ENCODE results near the gene MS4A4E.
"Not testable (repeated sequence)": the region's sequence is repeated elsewhere in the genome, so short reads cannot be mapped to it uniquely, and the experiment has no call there.

Gene MS4A4E

DNA sequence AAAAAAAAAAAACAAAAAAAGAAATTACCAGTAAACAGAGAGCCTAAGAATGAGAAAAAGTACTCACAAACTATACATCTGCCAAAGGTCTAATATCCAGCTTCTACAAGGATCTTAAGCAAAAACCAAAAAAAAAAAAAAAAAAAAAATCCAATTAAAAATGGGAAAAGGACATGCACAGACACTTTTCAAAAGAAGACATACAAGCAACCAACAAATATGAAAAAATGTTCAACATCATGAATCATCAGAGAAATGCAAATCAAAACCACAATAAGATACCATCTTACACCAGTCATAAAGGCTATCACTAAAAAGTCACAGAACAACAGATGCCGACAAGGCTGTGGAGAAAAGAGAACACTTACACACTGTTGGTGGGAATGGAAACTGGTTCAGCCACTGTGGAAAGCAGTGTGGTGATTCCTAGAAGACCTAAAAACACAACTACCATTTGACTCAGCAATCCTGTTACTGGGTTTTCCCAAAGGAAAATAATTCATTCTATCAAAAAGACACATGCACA lies 78.3 kb downstream of the MS4A4E start:
- TF ChIP-seq, protein P1, sequence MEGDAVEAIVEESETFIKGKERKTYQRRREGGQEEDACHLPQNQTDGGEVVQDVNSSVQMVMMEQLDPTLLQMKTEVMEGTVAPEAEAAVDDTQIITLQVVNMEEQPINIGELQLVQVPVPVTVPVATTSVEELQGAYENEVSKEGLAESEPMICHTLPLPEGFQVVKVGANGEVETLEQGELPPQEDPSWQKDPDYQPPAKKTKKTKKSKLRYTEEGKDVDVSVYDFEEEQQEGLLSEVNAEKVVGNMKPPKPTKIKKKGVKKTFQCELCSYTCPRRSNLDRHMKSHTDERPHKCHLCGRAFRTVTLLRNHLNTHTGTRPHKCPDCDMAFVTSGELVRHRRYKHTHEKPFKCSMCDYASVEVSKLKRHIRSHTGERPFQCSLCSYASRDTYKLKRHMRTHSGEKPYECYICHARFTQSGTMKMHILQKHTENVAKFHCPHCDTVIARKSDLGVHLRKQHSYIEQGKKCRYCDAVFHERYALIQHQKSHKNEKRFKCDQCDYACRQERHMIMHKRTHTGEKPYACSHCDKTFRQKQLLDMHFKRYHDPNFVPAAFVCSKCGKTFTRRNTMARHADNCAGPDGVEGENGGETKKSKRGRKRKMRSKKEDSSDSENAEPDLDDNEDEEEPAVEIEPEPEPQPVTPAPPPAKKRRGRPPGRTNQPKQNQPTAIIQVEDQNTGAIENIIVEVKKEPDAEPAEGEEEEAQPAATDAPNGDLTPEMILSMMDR (IDR thresholded peaks at IDR 0.05; ENCODE audit: low read depth, low read length, missing control alignments): no peak
- H3K4me3 ChIP-seq (ENCODE audit: low read depth, low read length): no peak overlapping the region
- DNase-seq (ENCODE audit: low read depth): no peak

DNA sequence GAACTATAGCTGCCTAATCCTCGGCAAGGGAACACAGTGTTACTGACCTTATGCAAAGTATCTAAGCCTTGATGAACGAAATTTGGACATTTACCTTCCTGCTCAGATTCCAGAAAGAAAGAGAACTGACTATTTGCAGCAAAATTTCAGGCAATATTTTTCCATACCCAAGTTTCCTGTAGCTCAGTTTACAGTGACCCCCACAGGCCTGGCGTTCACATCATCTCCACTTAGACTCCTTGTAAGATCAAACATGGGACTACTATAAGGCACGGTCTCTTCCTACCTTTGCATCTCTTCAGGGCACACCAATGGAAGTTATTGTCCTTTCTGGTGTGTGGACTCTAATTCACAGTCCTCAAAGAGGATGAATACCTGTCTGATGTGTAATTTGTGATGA lies 81.2 kb downstream of the MS4A4E start:
- DNase-seq (ENCODE audit: low read depth): no peak
- TF ChIP-seq, protein P1 (IDR thresholded peaks at IDR 0.05; ENCODE audit: low read depth, low read length, missing control alignments): no peak
- no peak overlapping the region for H3K4me3 ChIP-seq (ENCODE audit: low read depth, low read length)

DNA sequence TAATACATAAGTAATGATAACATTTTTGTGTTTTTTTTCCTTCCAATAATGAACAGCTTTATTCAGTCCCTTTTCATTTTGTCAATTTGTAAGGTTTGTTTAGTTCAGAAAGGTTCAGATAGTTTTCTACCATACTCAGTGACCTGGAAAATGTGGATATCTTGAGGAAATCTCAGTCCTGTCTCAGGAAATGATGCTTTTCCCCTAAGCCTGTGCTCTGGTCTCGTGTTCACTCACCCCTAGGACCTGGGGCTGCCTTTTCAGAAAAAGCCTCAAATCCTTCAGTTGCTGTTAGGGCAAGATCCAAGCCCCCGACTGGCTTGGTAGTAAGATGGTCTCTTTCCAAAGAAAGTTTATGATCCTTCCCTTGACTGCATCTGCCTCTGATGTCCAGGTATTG lies 81.8 kb downstream of the MS4A4E start:
- DNase-seq (ENCODE audit: low read depth): no peak
- no peak overlapping the region for H3K4me3 ChIP-seq (ENCODE audit: low read depth, low read length)
- TF ChIP-seq, protein P1 (IDR thresholded peaks at IDR 0.05; ENCODE audit: low read depth, low read length, missing control alignments): no peak

DNA sequence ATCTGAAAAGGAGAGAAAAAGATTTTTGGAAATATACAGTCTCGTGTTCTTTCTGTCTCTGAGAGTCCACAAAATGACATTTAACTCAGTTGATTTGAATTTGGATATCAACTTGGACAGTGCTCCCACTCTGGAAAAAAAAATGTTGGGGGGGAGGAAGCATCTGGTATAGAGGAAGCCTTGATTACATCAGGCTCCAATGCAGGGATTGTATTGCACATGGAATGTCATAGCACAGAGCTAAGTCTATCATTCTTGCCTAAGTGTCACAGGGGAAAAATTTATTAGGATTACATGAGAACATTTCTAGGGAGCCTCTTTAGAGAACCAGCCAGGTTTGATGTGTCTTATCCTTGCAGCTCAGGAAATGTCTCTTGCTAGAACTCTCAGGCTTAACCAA lies 83.1 kb downstream of the MS4A4E start:
- no peak overlapping the region for H3K4me3 ChIP-seq (ENCODE audit: low read depth, low read length)
- no peak for DNase-seq (ENCODE audit: low read depth)
- TF ChIP-seq, protein P1 (IDR thresholded peaks at IDR 0.05; ENCODE audit: low read depth, low read length, missing control alignments): no peak

DNA sequence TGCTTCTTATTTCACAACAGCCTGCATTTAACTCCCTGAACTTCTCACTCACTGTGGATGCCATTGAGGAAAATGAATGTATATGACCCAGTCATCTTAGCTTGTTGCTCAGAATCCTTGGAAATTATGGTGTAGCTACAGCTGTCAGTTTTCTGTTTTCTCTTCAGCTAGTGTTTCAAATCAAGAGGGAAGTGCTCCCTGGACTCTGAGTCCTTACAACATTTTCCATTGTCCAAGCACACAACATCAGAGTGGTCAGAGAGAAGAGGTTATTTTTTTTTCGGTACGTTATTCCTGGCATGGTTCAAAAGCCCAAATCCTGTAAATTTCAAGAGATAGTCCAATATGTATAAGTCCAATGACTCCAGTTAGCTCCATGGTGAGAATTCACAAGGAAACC lies 83.7 kb downstream of the MS4A4E start:
- TF ChIP-seq, protein P1 (IDR thresholded peaks at IDR 0.05; ENCODE audit: low read depth, low read length, missing control alignments): no peak
- DNase-seq (ENCODE audit: low read depth): no peak
- H3K4me3 ChIP-seq (ENCODE audit: low read depth, low read length): no peak overlapping the region

DNA sequence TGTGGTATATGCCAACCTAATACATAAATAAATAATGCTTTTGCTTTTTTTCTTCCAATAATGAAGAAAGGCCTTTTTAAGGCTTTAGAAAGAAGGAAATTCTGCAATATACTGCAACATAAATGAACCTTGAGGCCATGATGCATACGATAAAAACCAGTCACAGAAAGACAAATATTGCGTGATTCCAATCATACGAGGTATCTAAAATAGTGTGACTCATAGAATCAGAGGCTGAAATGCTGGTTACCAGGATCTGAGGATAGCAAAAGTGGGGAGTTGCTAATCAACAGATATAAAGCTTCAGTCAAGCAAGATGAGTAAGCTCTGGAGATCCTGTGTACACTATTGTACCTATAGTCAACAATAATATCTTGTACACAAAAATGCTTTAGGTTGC lies 84.3 kb downstream of the MS4A4E start:
- TF ChIP-seq, protein P1 (IDR thresholded peaks at IDR 0.05; ENCODE audit: low read depth, low read length, missing control alignments): no peak
- H3K4me3 ChIP-seq (ENCODE audit: low read depth, low read length): no peak overlapping the region
- no peak for DNase-seq (ENCODE audit: low read depth)

DNA sequence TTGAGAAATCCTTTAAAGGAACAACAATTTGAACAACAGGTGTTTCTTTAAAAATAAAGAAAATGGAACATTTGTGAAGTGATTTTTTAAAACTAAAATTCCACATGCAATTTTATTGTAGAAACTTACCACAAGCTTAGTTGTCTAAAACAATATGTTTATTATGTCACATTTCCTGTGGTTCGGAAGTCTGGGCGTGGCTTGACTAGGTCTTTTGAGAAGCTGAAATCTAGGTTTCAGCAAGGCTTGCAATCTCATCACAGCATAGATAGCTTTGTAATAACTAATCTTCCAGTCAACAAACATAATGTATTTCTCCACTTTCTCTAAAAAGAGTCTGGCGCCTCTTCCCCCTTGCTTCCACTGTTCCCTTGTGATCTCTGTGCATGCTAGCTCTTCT lies 87.0 kb downstream of the MS4A4E start:
- TF ChIP-seq, protein P1 (IDR thresholded peaks at IDR 0.05; ENCODE audit: low read depth, low read length, missing control alignments): no peak
- H3K4me3 ChIP-seq (ENCODE audit: low read depth, low read length): no peak overlapping the region
- DNase-seq (ENCODE audit: low read depth): no peak

DNA sequence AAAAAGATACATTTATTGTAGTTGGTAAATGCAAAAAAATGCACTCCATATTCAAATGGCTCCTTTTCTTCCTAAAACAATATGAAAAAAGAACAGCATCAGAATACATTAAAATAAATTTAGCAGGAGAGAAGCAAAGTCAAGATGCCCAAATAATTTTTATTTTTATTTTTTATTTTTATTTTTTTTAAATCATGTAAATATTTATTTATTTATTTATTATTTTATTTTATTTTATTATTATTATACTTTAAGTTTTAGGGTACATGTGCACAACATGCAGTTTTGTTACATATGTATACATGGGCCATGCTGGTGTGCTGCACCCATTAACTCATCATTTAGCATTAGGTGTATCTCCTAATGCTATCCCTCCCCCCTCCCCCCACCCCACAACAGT lies 90.2 kb downstream of the MS4A4E start:
- not testable (repeated sequence) for H3K4me3 ChIP-seq (ENCODE audit: low read depth, low read length); DNase-seq (ENCODE audit: low read depth)
